Effector CD4-positive, alpha-beta T cell (primary cell): ENCODE results near the gene RAD51.
"Not testable (repeated sequence)": the region's sequence is repeated elsewhere in the genome, so short reads cannot be mapped to it uniquely, and the experiment has no call there.

ENCODE experiments used
- DNase-seq: peaks from one replicate; pipeline ENCODE4 v3.0.0-alpha.2; 2020
- total RNA-seq: gene quantifications from one replicate; lab custom pipeline; 2026; lab: John Stamatoyannopoulos, UW

RAD51 gene
- 3.0 reads per million, percentile 10 among the genes with 10 or more reads in this experiment for total RNA-seq

DNA sequence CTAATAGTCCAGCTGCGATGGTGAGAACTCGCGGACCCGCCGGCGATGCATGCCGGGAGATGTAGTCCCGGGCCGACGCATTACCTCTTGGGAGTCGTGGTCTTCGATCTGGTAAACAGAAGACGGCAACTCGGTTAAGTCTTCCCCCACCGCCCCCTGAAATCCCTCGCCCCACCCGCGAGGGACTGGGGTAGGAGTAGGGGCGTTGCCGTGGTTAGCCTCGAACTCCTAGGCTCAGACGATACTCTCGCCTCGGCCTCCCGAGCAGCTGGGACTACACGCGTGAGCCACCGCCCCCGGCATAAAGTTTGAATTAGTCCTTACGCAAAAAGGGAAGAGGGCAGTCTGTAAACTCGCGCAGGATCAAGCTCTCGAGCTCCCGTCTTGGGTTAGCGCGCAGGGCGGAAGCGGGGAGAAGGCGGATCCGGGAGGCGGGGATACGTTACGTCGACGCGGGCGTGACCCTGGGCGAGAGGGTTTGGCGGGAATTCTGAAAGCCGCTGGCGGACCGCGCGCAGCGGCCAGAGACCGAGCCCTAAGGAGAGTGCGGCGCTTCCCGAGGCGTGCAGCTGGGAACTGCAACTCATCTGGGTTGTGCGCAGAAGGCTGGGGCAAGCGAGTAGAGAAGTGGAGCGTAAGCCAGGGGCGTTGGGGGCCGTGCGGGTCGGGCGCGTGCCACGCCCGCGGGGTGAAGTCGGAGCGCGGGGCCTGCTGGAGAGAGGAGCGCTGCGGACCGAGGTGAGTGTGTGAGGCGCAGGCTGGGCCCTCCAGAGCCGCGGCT is at the start of gene RAD51:
Gene RAD51 (plus strand): TSS at position 487 of the 781 bp plus-strand sequence. CDS start 3,585 bp downstream, outside the sequence.
- DNase-seq: peak; percentile 88

DNA sequence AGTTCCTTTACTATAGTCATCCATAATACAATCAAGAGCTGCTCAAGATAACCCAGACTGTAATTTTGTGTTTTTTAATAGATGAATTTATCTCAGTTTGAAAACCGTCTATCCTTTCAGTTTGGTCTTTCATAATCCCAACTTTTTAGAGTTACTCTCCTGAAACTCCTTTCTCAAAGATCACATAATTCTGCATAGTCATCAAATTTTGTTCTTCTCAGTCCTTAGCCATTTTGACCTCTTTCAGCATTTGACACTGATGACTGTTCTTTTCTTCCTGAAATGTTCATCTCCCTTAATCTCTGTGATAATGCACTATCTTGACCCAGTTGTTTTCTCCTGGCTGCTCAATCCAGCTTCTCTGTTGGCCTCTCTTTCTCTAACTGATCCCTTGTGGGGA is 47.5 kb upstream of the RAD51 start:
- DNase-seq: no peak

DNA sequence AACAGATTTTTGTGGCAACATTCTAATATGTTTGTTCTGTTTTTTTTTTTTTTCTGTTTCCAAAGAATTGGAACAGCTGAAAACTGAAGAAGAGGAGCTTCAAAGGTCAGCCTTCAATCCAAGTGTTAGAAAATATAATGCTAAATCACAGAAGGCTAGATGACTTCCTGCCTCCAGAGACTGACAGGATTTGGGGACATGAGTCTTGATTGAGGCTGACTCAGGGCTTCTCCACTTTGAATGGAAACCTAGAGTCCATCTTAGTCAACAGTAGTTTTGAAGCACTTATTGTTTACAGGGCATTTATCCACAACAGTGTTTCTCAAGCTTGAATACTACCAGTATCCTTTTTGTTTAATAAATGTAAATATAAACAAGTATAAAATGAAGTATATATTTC is 44.5 kb upstream of the RAD51 start:
- DNase-seq: no peak

GRCh38 chr15:40660686-40661085 is 34.3 kb upstream of the RAD51 start:
- DNase-seq: no peak

DNA sequence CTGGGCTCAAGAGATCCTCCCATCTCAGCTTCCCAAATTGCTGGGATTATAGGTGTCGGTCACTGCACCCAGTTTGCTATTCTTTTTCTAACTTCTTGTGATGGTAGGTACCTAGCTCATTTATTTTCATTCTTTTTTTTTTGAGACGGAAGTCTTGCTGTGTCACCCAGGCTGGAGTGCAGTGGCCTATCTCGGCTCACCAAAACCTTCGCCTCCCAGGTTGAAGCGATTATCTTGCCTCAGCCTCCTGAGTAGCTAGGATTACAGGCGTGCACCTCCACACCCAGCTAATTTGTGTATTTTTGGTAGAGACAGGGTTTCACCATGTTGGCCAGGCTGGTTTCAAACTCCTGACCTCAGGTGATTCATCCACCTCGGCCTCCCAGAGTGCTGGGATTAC is 30.1 kb upstream of the RAD51 start:
- no peak for DNase-seq

DNA sequence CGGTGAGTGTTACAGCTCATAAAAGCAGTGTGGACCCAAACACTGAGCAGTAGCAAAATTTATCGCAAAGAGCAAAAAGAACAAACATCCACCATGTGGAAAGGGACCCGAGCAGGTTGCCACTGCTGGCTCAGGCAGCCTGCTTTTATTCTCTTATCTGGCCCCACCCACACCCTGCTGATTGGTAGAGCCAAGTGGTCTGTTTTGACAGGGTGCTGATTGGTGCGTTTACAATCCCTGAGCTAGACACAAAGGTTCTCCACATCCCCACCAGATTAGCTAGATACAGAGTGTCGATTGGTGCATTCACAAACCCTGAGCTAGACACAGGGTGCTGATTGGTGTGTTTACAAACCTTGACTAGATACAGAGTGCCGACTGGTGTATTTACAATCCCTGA is 18.7 kb upstream of the RAD51 start:
- not testable (repeated sequence) for DNase-seq

DNA sequence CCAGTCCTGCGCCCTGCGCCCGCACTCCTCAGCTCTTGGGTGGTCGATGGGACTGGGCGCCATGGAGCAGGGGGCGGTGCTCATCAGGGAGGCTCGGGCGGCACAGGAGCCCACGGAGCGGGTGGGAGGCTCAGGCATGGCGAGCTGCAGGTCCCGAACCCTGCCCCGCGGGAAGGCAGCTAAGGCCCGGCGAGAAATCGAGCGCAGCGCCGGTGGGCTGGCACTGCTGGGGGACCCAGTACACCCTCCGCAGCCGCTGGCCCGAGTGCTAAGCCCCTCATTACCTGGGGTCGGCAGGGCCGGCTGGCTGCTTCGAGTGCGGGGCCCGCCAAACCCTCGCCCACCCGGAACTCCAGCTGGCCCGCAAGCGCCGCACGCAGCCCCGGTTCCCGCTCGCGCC is 18.1 kb upstream of the RAD51 start:
- DNase-seq: not testable (repeated sequence)

GRCh38 chr15:40680151-40680550 is 14.8 kb upstream of the RAD51 start:
- no peak for DNase-seq

DNA sequence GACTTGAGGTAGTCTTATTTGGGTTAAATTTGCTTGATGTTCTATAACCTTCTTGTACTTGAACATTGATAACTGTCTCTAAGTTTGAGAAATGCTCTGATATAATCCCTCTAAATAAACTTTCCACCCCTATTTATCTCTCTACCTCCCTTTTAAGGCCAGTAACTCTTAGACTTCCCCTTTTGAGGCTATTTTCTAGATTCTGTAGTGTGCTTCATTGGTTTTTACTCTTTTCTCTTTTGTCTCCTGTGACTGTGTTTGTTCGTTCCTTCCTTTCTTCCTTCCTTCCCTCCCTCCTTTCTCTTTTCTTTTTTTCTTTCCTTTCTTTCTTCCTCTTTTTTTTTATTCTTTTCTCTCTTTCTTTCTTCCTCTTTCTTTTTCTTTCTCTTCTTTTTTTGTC is 14.0 kb upstream of the RAD51 start:
- DNase-seq: not testable (repeated sequence)

GRCh38 chr15:40684381-40684780 is 10.6 kb upstream of the RAD51 start:
- DNase-seq: no peak

GRCh38 chr15:40685376-40685775 is 9.6 kb upstream of the RAD51 start:
- no peak for DNase-seq

- DNase-seq: no peak
Observed at GRCh38 chr15:40688932-40689799, 5.8 kb upstream of the RAD51 start.

DNA sequence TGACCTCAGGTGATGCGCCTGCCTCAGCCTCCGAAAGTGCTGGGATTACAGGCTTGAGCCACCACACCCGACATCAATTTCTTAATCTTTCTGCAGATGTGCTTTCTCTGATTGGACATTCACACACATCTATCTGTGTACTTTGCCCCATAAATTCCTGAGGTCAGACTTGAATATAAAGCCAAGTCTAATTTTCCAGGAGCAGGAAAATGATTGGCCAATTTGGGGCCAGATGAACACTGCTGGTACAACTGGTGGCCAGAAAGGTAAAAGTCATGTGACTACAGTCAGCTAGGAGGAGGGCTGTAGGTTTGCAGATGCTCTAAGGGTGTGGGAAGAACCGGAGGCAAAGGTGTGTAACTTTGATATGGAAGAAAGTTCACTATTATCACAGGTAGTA is 3.2 kb upstream of the RAD51 start:
- no peak for DNase-seq

GRCh38 chr15:40693904-40694687 is 878 bp upstream of the RAD51 start:
- no peak for DNase-seq

DNA sequence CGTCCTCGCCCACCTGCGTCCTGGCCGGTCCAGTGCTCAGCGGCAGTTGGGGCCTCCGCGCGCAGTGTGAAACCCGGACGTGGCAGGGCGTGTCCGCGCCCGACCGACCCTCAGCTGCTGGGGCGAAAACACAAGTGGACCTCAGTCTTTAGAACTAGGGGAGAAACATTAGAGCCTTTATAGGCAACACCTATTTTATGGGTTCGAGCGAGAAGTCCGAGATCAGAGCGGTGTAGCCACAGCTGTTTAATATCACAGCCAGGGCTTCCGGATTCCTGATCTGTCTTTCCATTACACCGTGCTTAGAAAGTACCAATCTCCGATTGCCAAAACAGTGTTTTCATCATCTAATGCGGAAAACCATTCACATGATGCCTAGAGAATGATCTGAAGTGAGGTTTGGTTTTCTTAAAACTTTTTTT is 506 bp downstream of the RAD51 start:
- no peak for DNase-seq

DNA sequence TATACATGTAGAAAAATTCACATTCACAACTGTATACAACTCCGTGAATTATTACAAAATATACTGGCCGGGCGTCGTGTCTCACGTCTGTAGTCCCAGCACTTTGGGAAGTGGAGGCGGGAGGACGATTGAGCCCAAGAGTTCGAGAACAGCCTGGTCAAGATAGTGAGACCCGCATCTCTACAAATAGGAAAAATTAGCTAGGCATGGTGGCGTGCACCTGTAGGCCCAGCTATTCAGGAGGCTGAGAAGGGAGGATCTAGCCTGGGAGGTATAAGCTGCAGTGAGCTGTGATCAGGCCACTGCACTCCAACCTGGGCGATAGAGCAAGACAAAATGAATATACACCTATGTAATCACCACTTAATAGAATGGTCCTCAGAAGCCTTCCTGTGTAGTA is 1.3 kb downstream of the RAD51 start:
- DNase-seq: no peak

DNA sequence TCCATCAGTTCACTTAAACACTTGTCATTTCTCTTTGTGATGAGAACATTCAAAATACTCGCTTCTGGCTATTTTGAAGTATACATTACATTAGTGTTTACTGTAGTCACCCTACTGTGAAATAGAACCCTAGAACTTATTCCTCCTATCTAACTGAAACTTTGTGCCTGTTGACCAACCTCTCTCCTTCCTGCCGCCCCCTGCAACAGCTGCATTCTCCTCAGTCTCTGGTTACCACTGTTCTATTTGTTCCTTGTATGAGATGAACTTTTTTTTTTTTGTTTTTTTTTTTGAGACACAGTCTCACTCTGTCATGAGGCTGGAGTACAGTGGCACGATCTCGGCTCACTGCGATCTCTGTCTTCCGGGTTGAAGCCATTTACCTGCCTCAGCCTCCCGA is 2.9 kb downstream of the RAD51 start:
- no peak for DNase-seq

DNA sequence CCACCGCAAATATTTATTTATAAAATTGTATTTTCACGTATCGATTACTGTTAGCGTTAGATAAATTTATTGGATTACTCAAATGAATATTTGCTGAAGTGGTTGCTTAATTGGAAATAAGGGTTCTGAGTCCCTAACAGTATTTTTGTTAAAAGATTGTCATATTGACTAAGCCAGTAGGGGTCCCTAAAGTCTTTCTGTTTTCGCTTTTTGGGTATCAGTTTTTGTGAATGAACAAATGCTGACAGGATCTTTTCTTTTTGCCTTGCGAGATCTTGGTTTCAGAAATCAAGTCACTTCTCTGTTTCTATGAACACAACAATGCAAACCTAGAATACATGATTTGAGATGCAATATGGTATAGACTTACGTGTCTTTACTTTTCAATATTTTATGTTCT is 7.1 kb downstream of the RAD51 start:
- DNase-seq: no peak

- no peak for DNase-seq
Observed at GRCh38 chr15:40706121-40706520, 11.1 kb downstream of the RAD51 start.

DNA sequence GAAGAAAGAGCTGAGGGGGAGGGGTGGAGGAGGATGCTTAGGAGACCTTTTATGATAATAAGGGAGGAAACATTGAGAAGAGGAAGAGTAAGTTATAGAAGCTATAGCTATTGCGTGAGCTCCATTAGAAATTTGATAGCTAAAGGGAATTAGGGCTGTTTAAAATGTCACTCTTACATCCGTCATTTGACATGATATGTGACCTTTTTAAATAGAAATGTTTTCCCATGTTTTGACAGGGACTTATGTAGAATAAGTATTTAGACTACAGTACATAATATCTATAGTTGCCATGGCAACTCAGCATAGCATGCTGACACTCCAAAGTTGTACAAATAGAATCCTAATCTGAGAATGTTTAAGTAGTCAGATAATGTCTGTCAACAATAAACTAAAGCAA is 19.2 kb downstream of the RAD51 start:
- DNase-seq: no peak

DNA sequence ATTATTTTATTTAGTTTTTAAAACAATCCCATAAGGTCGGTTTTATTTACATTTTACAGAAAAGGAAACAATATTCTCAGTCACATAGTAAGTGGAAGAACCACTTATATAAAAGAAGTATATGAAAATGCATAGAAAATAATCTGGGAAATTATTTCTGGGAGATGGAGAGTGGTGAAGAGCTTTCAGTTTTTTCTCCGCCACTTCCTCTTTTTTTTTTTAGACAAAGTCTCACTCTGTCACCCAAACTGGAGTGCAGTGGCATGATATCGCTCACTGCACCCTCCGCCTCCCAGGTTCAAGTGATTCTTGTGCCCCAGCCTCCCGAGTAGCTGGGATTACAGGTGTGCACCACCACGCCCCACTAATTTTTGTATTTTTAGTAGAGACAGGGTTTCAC is 21.2 kb downstream of the RAD51 start:
- no peak for DNase-seq

DNA sequence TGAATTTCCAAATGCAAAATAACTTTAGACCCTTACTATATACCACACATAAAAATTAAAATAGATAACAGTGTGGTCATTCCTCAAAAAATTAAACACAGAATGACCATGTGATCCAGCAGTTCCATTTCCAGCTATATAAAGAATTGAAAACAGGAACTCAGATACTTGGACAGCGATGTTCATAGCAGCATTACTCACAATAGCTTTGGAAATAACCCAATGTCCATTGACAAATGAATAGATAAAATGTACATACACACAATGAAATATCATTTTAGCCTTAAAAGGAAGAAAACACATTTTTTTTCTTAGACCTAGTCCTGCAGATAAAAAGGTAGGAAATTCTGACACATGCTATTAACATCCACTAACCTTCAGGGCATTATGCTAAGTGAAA is 26.7 kb downstream of the RAD51 start:
- no peak for DNase-seq

GRCh38 chr15:40722354-40722753 is 27.4 kb downstream of the RAD51 start:
- no peak for DNase-seq
